Activated naive CD4-positive, alpha-beta T cell treated with anti-CD3 and anti-CD28 coated beads for 36 hours (primary cell): ENCODE measurements around the gene STARD9. TPM values are rescaled to one million over a fixed set of nuclear protein-coding genes. Genes with fewer than 3 reads are reported as not detected.
A peak's percentile ranks its signal among the peaks of the same experiment; 100 is the strongest.

Experiments used
- CTCF ChIA-PET: fragments of 350-600 bp; sonication (Branson Sonifier 250); formaldehyde crosslinking; loops from one replicate; lab custom pipeline; 2021; ENCODE audit warnings: antibody characterized with exemption; lab: Charles Lee
- DNase-seq: peaks from one replicate; pipeline ENCODE4 v3.0.0-alpha.2; 2020
- H3K27ac Mint-ChIP-seq: one replicate; pipeline ENCODE4 v1.8.0; 2021; ENCODE audit warnings: mild to moderate bottlenecking, mixed read lengths
- H3K27me3 Mint-ChIP-seq: one replicate; pipeline ENCODE4 v1.8.0; 2021; ENCODE audit warnings: low read depth, mixed read lengths
- H3K36me3 Mint-ChIP-seq: one replicate; pipeline ENCODE4 v1.8.0; 2021; ENCODE audit warnings: low read depth, mixed read lengths
- H3K4me1 Mint-ChIP-seq: one replicate; pipeline ENCODE4 v1.8.0; 2021; ENCODE audit warnings: low read depth, mixed read lengths
- H3K4me3 Mint-ChIP-seq: one replicate; pipeline ENCODE4 v1.8.0; 2021; ENCODE audit warnings: mild to moderate bottlenecking, moderate library complexity, mixed read lengths
- H3K9me3 Mint-ChIP-seq: one replicate; pipeline ENCODE4 v1.8.0; 2021; ENCODE audit warnings: mixed read lengths
- intact Hi-C: fragments of 100-400 bp; cut with micrococcal nuclease; formaldehyde crosslinking; loops from one replicate; pipeline ENCODE4 v1.15.1; 2023
- total RNA-seq, 2 experiments: library from RNA; stranded (reverse); gene quantifications; one replicate each; pipeline ENCODE4 v1.2.3, GENCODE V29; 2021

Gene STARD9
- total RNA-seq, 2 experiments from 2014 or later, result 1.9 to 2.5 TPM

- Mint-ChIP-seq H3K27ac (no peak overlapping the region), H3K36me3 (peaks cover 13% of the 10 kb centered on the region), H3K4me1 (peaks cover 9% of the 10 kb centered on the region), H3K27me3 (no peaks in the 10 kb centered on the region), H3K9me3 (no peaks in the 10 kb centered on the region), H3K4me3 (no peak overlapping the region)
- intact Hi-C loops, result no loop called here
- DNase-seq, result no peak
- CTCF ChIA-PET, result interaction anchor here (0.9 kb wide), 1 partner anchor 93 kb away, joined by 5 read pairs; no protein-coding TSS in a partner anchor
These were observed 16.7 kb upstream of the STARD9 start for GRCh38 chr15:42558739-42559138.

GRCh38 chr15:42576040-42576594 is 711 bp downstream of the STARD9 start:
- no peak overlapping the region for H3K27ac Mint-ChIP-seq
- H3K9me3 Mint-ChIP-seq, result no peaks in the 10 kb centered on the region
- H3K36me3 Mint-ChIP-seq, result no peaks in the 10 kb centered on the region
- intact Hi-C loops, result loop anchor here (10.0 kb wide), 2 partner anchors 301 to 529 kb away; partner anchors contain the start of genes GANC, TMEM87A and UBR1
- peaks cover 17% of the 10 kb centered on the region for H3K4me1 Mint-ChIP-seq
- peak overlapping the region; percentile 86 for H3K4me3 Mint-ChIP-seq
- peaks cover 31% of the 10 kb centered on the region for H3K27me3 Mint-ChIP-seq
- peak; percentile 15 for DNase-seq
- CTCF ChIA-PET, result interaction anchor here (1.1 kb wide), 1 partner anchor 384 kb away, joined by 3 read pairs; no protein-coding TSS in a partner anchor

GRCh38 chr15:42576776-42577175 is 1.4 kb downstream of the STARD9 start:
- H3K4me3 Mint-ChIP-seq, result peak overlapping the region; percentile 86
- no peaks in the 10 kb centered on the region for H3K36me3 Mint-ChIP-seq
- CTCF ChIA-PET, result no interaction called here
- peaks cover 31% of the 10 kb centered on the region for H3K27me3 Mint-ChIP-seq
- no peaks in the 10 kb centered on the region for H3K9me3 Mint-ChIP-seq
- H3K27ac Mint-ChIP-seq, result no peak overlapping the region
- peaks cover 22% of the 10 kb centered on the region for H3K4me1 Mint-ChIP-seq
- intact Hi-C loops, result loop anchor here (10.0 kb wide), 2 partner anchors 302 to 528 kb away; partner anchors contain the start of genes GANC, TMEM87A and UBR1
- DNase-seq, result no peak

- H3K27me3 Mint-ChIP-seq, result peaks cover 31% of the 10 kb centered on the region
- intact Hi-C loops, result loop anchor here (10.0 kb wide), 2 partner anchors 303 to 527 kb away; partner anchors contain the start of genes GANC, TMEM87A and UBR1
- CTCF ChIA-PET, result no interaction called here
- H3K4me3 Mint-ChIP-seq, result no peak overlapping the region
- H3K27ac Mint-ChIP-seq, result no peak overlapping the region
- no peaks in the 10 kb centered on the region for H3K9me3 Mint-ChIP-seq
- H3K4me1 Mint-ChIP-seq, result peaks cover 27% of the 10 kb centered on the region
- DNase-seq, result no peak
- no peaks in the 10 kb centered on the region for H3K36me3 Mint-ChIP-seq
These were observed 2.2 kb downstream of the STARD9 start for GRCh38 chr15:42577514-42578031.

- Mint-ChIP-seq H3K4me1 (peaks cover 27% of the 10 kb centered on the region), H3K27ac (no peak overlapping the region)
- intact Hi-C loops, result loop anchor here (10.0 kb wide), 2 partner anchors 304 to 526 kb away; partner anchors contain the start of genes GANC, TMEM87A and UBR1
These were observed 3.7 kb downstream of the STARD9 start for GRCh38 chr15:42578984-42579537.

GRCh38 chr15:42581272-42581730 is 5.9 kb downstream of the STARD9 start:
- Mint-ChIP-seq H3K9me3 (no peaks in the 10 kb centered on the region), H3K4me1 (peaks cover 19% of the 10 kb centered on the region), H3K27ac (no peak overlapping the region), H3K36me3 (no peaks in the 10 kb centered on the region), H3K4me3 (peak overlapping the region; percentile 77), H3K27me3 (peaks cover 27% of the 10 kb centered on the region)
- CTCF ChIA-PET, result interaction anchor here (0.5 kb wide), 1 partner anchor 68 kb away, joined by 5 read pairs; no protein-coding TSS in a partner anchor
- intact Hi-C loops, result loop anchor here (1.0 kb wide), 2 partner anchors 28 to 33 kb away; partner anchors contain the start of genes HAUS2 and LRRC57
- DNase-seq, result peak; percentile 87

More at GRCh38 chr15:42578984-42579537, 3.7 kb downstream of the STARD9 start:
- no peaks in the 10 kb centered on the region for H3K9me3 Mint-ChIP-seq
- H3K36me3 Mint-ChIP-seq, result no peaks in the 10 kb centered on the region
- H3K4me3 Mint-ChIP-seq, result no peak overlapping the region
- H3K27me3 Mint-ChIP-seq, result peaks cover 31% of the 10 kb centered on the region
- CTCF ChIA-PET, result no interaction called here
- DNase-seq, result no peak

GRCh38 chr15:42582569-42583375 is 7.4 kb downstream of the STARD9 start:
- Mint-ChIP-seq H3K36me3 (no peaks in the 10 kb centered on the region), H3K27me3 (peaks cover 18% of the 10 kb centered on the region), H3K9me3 (no peaks in the 10 kb centered on the region), H3K4me1 (peaks cover 16% of the 10 kb centered on the region), H3K27ac (no peak overlapping the region), H3K4me3 (no peak overlapping the region)
- DNase-seq, result no peak
- intact Hi-C loops, result no loop called here
- CTCF ChIA-PET, result interaction anchor here (0.7 to 1.1 kb wide), 3 partner anchors 23 to 303 kb away, joined by 3 read pairs; no protein-coding TSS in a partner anchor

GRCh38 chr15:42584031-42584765 is 8.8 kb downstream of the STARD9 start:
- H3K4me1 Mint-ChIP-seq, result peaks cover 16% of the 10 kb centered on the region
- no peaks in the 10 kb centered on the region for H3K36me3 Mint-ChIP-seq
- DNase-seq, result no peak
- no peak overlapping the region for H3K27ac Mint-ChIP-seq
- CTCF ChIA-PET, result no interaction called here
- H3K9me3 Mint-ChIP-seq, result no peaks in the 10 kb centered on the region
- no peak overlapping the region for H3K4me3 Mint-ChIP-seq
- H3K27me3 Mint-ChIP-seq, result peaks cover 9% of the 10 kb centered on the region
- intact Hi-C loops, result no loop called here

- no peaks in the 10 kb centered on the region for H3K4me1 Mint-ChIP-seq
- no peak for DNase-seq
- CTCF ChIA-PET, result interaction anchor here (0.6 kb wide), 1 partner anchor 421 kb away, joined by 3 read pairs; no protein-coding TSS in a partner anchor
- no peak overlapping the region for H3K27ac Mint-ChIP-seq
- no peak overlapping the region for H3K4me3 Mint-ChIP-seq
- H3K9me3 Mint-ChIP-seq, result no peaks in the 10 kb centered on the region
- H3K36me3 Mint-ChIP-seq, result no peaks in the 10 kb centered on the region
- intact Hi-C loops, result no loop called here
- H3K27me3 Mint-ChIP-seq, result no peaks in the 10 kb centered on the region
These were observed 15.3 kb downstream of the STARD9 start for GRCh38 chr15:42590619-42591237.

GRCh38 chr15:42591238-42591934 is 16.0 kb downstream of the STARD9 start:
- Mint-ChIP-seq H3K4me3 (no peak overlapping the region), H3K4me1 (no peaks in the 10 kb centered on the region), H3K36me3 (no peaks in the 10 kb centered on the region), H3K27me3 (no peaks in the 10 kb centered on the region), H3K27ac (no peak overlapping the region), H3K9me3 (no peaks in the 10 kb centered on the region)
- no peak for DNase-seq
- CTCF ChIA-PET, result interaction anchor here (0.6 to 0.8 kb wide), 2 partner anchors 421 to 458 kb away, joined by 3 read pairs; no protein-coding TSS in a partner anchor
- intact Hi-C loops, result no loop called here
